ENCODE data around the gene OSM. TPM values are rescaled to one million over a fixed set of nuclear protein-coding genes. Genes with fewer than 3 reads are reported as not detected.

The OSM gene
- total RNA-seq, 1 experiment from 2014 or later: not detected

GRCh38 chr22:30223303-30223702, 43.3 kb downstream of the OSM start:
- Histone ChIP-seq H3K9me3 (ENCODE audit: control insufficient read depth, insufficient read depth, low read depth, low read length) (no peaks in the 10 kb centered on the region), H3K27me3 (ENCODE audit: control insufficient read depth, insufficient read depth, low read length) (no peaks in the 10 kb centered on the region), H3K27ac (ENCODE audit: low read length) (peak overlapping the region; percentile 89), H3K36me3 (ENCODE audit: control insufficient read depth, insufficient read depth, low read length) (no peaks in the 10 kb centered on the region), H3K4me3 (ENCODE audit: low read depth in 2 of 2, low read length in 2 of 2) (no peak overlapping the region), H3K4me1 (ENCODE audit: control insufficient read depth, insufficient read depth, low read length) (peaks cover 37% of the 10 kb centered on the region)
- intact Hi-C loops (cut with micrococcal nuclease; ENCODE audit: unreplicated experiment) (no loop called here), in situ Hi-C loops (cut with HindIII; ENCODE audit: low pct_unique_long_range_greater_than_20kb, low sequenced_read_pairs) (no loop called here)
- no peak for TF ChIP-seq TCF7L2 (IDR thresholded peaks at IDR 0.05; ENCODE audit: low read depth, low read length)
- no peak for TF ChIP-seq POLR2AphosphoS5 (IDR thresholded peaks at IDR 0.05; ENCODE audit: low read depth, low read length)
- no peak for TF ChIP-seq CTCF (IDR thresholded peaks at IDR 0.05)
- TF ChIP-seq SIN3A (IDR thresholded peaks at IDR 0.05; ENCODE audit: borderline replicate concordance, insufficient read depth, low read depth, low read length): no peak
- TF ChIP-seq REST (IDR thresholded peaks at IDR 0.05; ENCODE audit: insufficient read depth in 1 of 2, low read depth in 2 of 2, low read length in 1 of 2): no peak
- ChIA-PET POLR2A (no interaction called here), CTCF (no interaction called here)
- DNase-seq (ENCODE audit: low read depth, low spot score) (no peak), ATAC-seq (peak; percentile 21; the same call in 1 of the 2 replicates)
- no TSS peak for BruUV-seq (replicated peaks)

- DNase-seq (ENCODE audit: low read depth, low spot score) (no peak), ATAC-seq (no peak)
- no peak for TF ChIP-seq TCF7L2 (IDR thresholded peaks at IDR 0.05; ENCODE audit: low read depth, low read length)
- TF ChIP-seq CTCF (IDR thresholded peaks at IDR 0.05): no peak
- TF ChIP-seq SIN3A (IDR thresholded peaks at IDR 0.05; ENCODE audit: borderline replicate concordance, insufficient read depth, low read depth, low read length): no peak
- TF ChIP-seq REST (IDR thresholded peaks at IDR 0.05; ENCODE audit: insufficient read depth in 1 of 2, low read depth in 2 of 2, low read length in 1 of 2): no peak
- TF ChIP-seq POLR2AphosphoS5 (IDR thresholded peaks at IDR 0.05; ENCODE audit: low read depth, low read length): no peak
- intact Hi-C loops (cut with micrococcal nuclease; ENCODE audit: unreplicated experiment): no loop called here
- Histone ChIP-seq H3K27me3 (ENCODE audit: control insufficient read depth, insufficient read depth, low read length) (no peaks in the 10 kb centered on the region), H3K27ac (ENCODE audit: low read length) (peak overlapping the region; percentile 89), H3K4me3 (ENCODE audit: low read depth in 2 of 2, low read length in 2 of 2) (no peak overlapping the region), H3K36me3 (ENCODE audit: control insufficient read depth, insufficient read depth, low read length) (no peaks in the 10 kb centered on the region), H3K4me1 (ENCODE audit: control insufficient read depth, insufficient read depth, low read length) (peaks cover 38% of the 10 kb centered on the region), H3K9me3 (ENCODE audit: control insufficient read depth, insufficient read depth, low read depth, low read length) (no peaks in the 10 kb centered on the region)
- no TSS peak for BruUV-seq (replicated peaks)
- POLR2A ChIA-PET: no interaction called here
- in situ Hi-C loops (cut with HindIII; ENCODE audit: low pct_unique_long_range_greater_than_20kb, low sequenced_read_pairs): no loop called here
- CTCF ChIA-PET: no interaction called here
Measured at GRCh38 chr22:30222321-30222720, 44.3 kb downstream of the OSM start.
